A673 (cell line): ENCODE measurements around the gene KDM3A. TPM values are rescaled to one million over a fixed set of nuclear protein-coding genes. Genes with fewer than 3 reads are reported as not detected.
A peak's percentile ranks its signal among the peaks of the same experiment; 100 is the strongest.

Experiments
- BruUV-seq: library from RNA; stranded (reverse); fragments of 400-500 nt; replicated peaks from 2 replicates; lab custom pipeline; 2021; lab: Mats Ljungman, UMichigan
- CTCF ChIA-PET: fragments of 300-600 bp; sonication (Branson Sonifier 250); formaldehyde crosslinking; loops from one replicate; lab custom pipeline; 2022; ENCODE audit warnings: antibody characterized with exemption; lab: Charles Lee
- POLR2A ChIA-PET: fragments of 300-600 bp; sonication (Branson Sonifier 250); formaldehyde crosslinking; loops from one replicate; lab custom pipeline; 2022; ENCODE audit warnings: antibody characterized with exemption; ENCODE audit not compliant: low non-redundant PET; lab: Charles Lee
- DNase-seq: peaks from one replicate; pipeline ENCODE4 v3.0.0-alpha.2; 2015; ENCODE audit warnings: low spot score
- H3K27ac ChIP-seq: fragments of 200-600 bp; sonication (generic); 2 replicates; pipeline ENCODE4 v1.5.1; 2016; ENCODE audit warnings: mixed run types, low read depth, mild to moderate bottlenecking, mixed read lengths, antibody characterized with exemption, low read length; ENCODE audit not compliant: poor library complexity, severe bottlenecking
- H3K27me3 ChIP-seq: fragments of 200-600 bp; sonication (generic); replicated peaks from 2 replicates; pipeline ENCODE4 v1.6.1; 2017; ENCODE audit warnings: mixed run types, low read depth, mild to moderate bottlenecking, mixed read lengths, antibody characterized with exemption, low read length; ENCODE audit not compliant: insufficient read depth, poor library complexity
- H3K36me3 ChIP-seq: fragments of 200-600 bp; sonication (generic); 2 replicates; pipeline ENCODE4 v1.6.1; 2016; ENCODE audit warnings: mixed run types, mild to moderate bottlenecking, mixed read lengths, antibody characterized with exemption, low read length; ENCODE audit not compliant: insufficient read depth, poor library complexity, severe bottlenecking
- H3K4me1 ChIP-seq: fragments of 200-600 bp; sonication (generic); 2 replicates; pipeline ENCODE4 v1.6.1; 2017; ENCODE audit warnings: mixed run types, mild to moderate bottlenecking, mixed read lengths, antibody characterized with exemption, low read length; ENCODE audit not compliant: insufficient read depth, poor library complexity, severe bottlenecking
- H3K4me3 ChIP-seq: fragments of 200-600 bp; sonication (generic); 2 replicates; pipeline ENCODE4 v1.5.1; 2016; ENCODE audit warnings: low read depth, mixed run types, mild to moderate bottlenecking, mixed read lengths, low read length; ENCODE audit not compliant: poor library complexity, severe bottlenecking
- H3K9me3 ChIP-seq: fragments of 200-600 bp; sonication (generic); 2 replicates; pipeline ENCODE4 v1.6.1; 2016; ENCODE audit warnings: mixed run types, low read depth, mild to moderate bottlenecking, mixed read lengths, antibody characterized with exemption, low read length; ENCODE audit not compliant: poor library complexity, severe bottlenecking
- CTCF ChIP-seq: fragments of 300-800, 200-600 bp; sonication (generic); conservative IDR thresholded peaks from 2 replicates; pipeline ENCODE4 v1.5.1; 2017; ENCODE audit warnings: low read depth, mild to moderate bottlenecking, antibody characterized with exemption, low read length, moderate library complexity, mixed read lengths
- EZH2 ChIP-seq: fragments of 200-600 bp; sonication (generic); IDR thresholded peaks from 2 replicates; pipeline ENCODE4 v1.6.1; 2017; ENCODE audit warnings: borderline replicate concordance, low read depth, mild to moderate bottlenecking, mixed read lengths, antibody characterized with exemption, low read length; ENCODE audit not compliant: poor library complexity, severe bottlenecking
- intact Hi-C: fragments of 100-400 bp; cut with micrococcal nuclease; formaldehyde crosslinking; loops from one replicate; pipeline ENCODE4 v1.10.0; 2022; ENCODE audit not compliant: unreplicated experiment
- total RNA-seq: library from RNA; stranded (reverse); gene quantifications from 2 replicates; pipeline ENCODE4 v1.2.3, GENCODE V29; 2021

The KDM3A gene
- total RNA-seq, 1 experiment from 2014 or later: 40.7 TPM

GRCh38 chr2:86443631-86444350, 2.6 kb downstream of the KDM3A start:
- peaks cover 22% of the 10 kb centered on the region for H3K4me1 ChIP-seq
- no peaks in the 10 kb centered on the region for H3K27me3 ChIP-seq
- H3K4me3 ChIP-seq: peak overlapping the region; percentile 61
- intact Hi-C loops: no loop called here
- no TSS peak for BruUV-seq
- POLR2A ChIA-PET: no interaction called here
- CTCF ChIA-PET: no interaction called here
- H3K9me3 ChIP-seq: peaks cover 15% of the 10 kb centered on the region
- TF ChIP-seq CTCF (no peak), EZH2 (no peak)
- H3K36me3 ChIP-seq: peaks cover 5% of the 10 kb centered on the region
- no peak for DNase-seq
- H3K27ac ChIP-seq: peak overlapping the region; percentile 33

GRCh38 chr2:86445436-86445835, 4.3 kb downstream of the KDM3A start:
- BruUV-seq: no TSS peak
- Histone ChIP-seq H3K27me3 (no peaks in the 10 kb centered on the region), H3K27ac (no peak overlapping the region), H3K9me3 (no peaks in the 10 kb centered on the region), H3K36me3 (peaks cover 16% of the 10 kb centered on the region), H3K4me1 (peaks cover 22% of the 10 kb centered on the region), H3K4me3 (no peak overlapping the region)
- intact Hi-C loops: no loop called here
- ChIA-PET POLR2A (no interaction called here), CTCF (no interaction called here)
- TF ChIP-seq EZH2: no peak
- TF ChIP-seq CTCF: no peak
- no peak for DNase-seq

GRCh38 chr2:86446060-86446459, 4.9 kb downstream of the KDM3A start:
- Histone ChIP-seq H3K4me1 (peaks cover 22% of the 10 kb centered on the region), H3K27me3 (no peaks in the 10 kb centered on the region), H3K4me3 (no peak overlapping the region), H3K9me3 (no peaks in the 10 kb centered on the region), H3K27ac (no peak overlapping the region), H3K36me3 (peaks cover 22% of the 10 kb centered on the region)
- no peak for TF ChIP-seq EZH2
- no peak for TF ChIP-seq CTCF
- ChIA-PET CTCF (no interaction called here), POLR2A (no interaction called here)
- intact Hi-C loops: no loop called here
- DNase-seq: no peak
- no TSS peak for BruUV-seq
